HepG2 (cell line): ENCODE data around the gene ARPP21.

ENCODE experiments used
- EP300 ChIP-seq, 3 experiments: sonication (generic) in 1 of 3; formaldehyde crosslinking in 1 of 3; IDR thresholded peaks; 2 replicates each; pipeline versions ENCODE4 v1.5.1 to v1.6.1; 2011 to 2020; ENCODE audit warnings: low read depth in 2 of 3, low read length in 2 of 3, borderline replicate concordance in 1 of 3, improper control_type of control experiment in 1 of 3, mild to moderate bottlenecking in 1 of 3, missing genetic modification reagents in 1 of 3, moderate library complexity in 1 of 3
- ETV5 ChIP-seq: IDR thresholded peaks from 2 replicates; pipeline ENCODE4 v1.6.1; 2018; ENCODE audit warnings: missing biosample characterization, missing genetic modification reagents, inconsistent platforms, borderline replicate concordance
- EZH2 ChIP-seq: conservative IDR thresholded peaks from 2 replicates; pipeline ENCODE4 v1.6.1; 2012; ENCODE audit warnings: mild to moderate bottlenecking, low read depth, low read length, moderate library complexity
- KDM6A ChIP-seq: IDR thresholded peaks from 2 replicates; pipeline ENCODE4 v1.6.1; 2016; ENCODE audit warnings: low read depth
- MAZ ChIP-seq, 2 experiments: sonication (generic) in 1 of 2; formaldehyde crosslinking in 1 of 2; IDR thresholded peaks; 2 replicates each; pipeline versions ENCODE4 v1.5.0 to v1.6.1; 2012 to 2020; ENCODE audit warnings: low read depth in 2 of 2, mild to moderate bottlenecking in 2 of 2, borderline replicate concordance in 1 of 2, improper control_type of control experiment in 1 of 2, low read length in 1 of 2, missing genetic modification reagents in 1 of 2, moderate library complexity in 1 of 2
- MIXL1 ChIP-seq: IDR thresholded peaks from 2 replicates; pipeline ENCODE4 v1.6.1; 2016
- RFX1 ChIP-seq: fragments of 450-650 bp; IDR thresholded peaks from 2 replicates; pipeline ENCODE4 v1.6.1; 2017
- SALL2 ChIP-seq: sonication (generic); formaldehyde crosslinking; IDR thresholded peaks from 2 replicates; pipeline ENCODE4 v1.8.1; 2023; ENCODE audit warnings: mild to moderate bottlenecking, missing genetic modification reagents, inconsistent platforms
- TAF1 ChIP-seq: sonication (generic); formaldehyde crosslinking; IDR thresholded peaks from 2 replicates; pipeline ENCODE4 v1.4.0; 2020; ENCODE audit warnings: missing genetic modification reagents
- TCF7 ChIP-seq: sonication (generic); IDR thresholded peaks from 2 replicates; pipeline ENCODE4 v1.6.1; 2016; ENCODE audit warnings: antibody characterized with exemption, low read depth
- ZNF205 ChIP-seq: IDR thresholded peaks from 2 replicates; pipeline ENCODE4 v1.6.1; 2018; ENCODE audit warnings: missing biosample characterization, missing genetic modification reagents
- TF ChIP-seq, protein P1 (sequence below): sonication (generic); formaldehyde crosslinking; IDR thresholded peaks from 2 replicates; pipeline ENCODE4 v1.4.0; 2020; ENCODE audit warnings: missing genetic modification reagents, borderline replicate concordance
- TF ChIP-seq, protein P2 (sequence below): sonication (generic); formaldehyde crosslinking; IDR thresholded peaks from 2 replicates; pipeline ENCODE4 v1.5.0; 2020; ENCODE audit warnings: mild to moderate bottlenecking, missing genetic modification reagents, moderate library complexity

DNA sequence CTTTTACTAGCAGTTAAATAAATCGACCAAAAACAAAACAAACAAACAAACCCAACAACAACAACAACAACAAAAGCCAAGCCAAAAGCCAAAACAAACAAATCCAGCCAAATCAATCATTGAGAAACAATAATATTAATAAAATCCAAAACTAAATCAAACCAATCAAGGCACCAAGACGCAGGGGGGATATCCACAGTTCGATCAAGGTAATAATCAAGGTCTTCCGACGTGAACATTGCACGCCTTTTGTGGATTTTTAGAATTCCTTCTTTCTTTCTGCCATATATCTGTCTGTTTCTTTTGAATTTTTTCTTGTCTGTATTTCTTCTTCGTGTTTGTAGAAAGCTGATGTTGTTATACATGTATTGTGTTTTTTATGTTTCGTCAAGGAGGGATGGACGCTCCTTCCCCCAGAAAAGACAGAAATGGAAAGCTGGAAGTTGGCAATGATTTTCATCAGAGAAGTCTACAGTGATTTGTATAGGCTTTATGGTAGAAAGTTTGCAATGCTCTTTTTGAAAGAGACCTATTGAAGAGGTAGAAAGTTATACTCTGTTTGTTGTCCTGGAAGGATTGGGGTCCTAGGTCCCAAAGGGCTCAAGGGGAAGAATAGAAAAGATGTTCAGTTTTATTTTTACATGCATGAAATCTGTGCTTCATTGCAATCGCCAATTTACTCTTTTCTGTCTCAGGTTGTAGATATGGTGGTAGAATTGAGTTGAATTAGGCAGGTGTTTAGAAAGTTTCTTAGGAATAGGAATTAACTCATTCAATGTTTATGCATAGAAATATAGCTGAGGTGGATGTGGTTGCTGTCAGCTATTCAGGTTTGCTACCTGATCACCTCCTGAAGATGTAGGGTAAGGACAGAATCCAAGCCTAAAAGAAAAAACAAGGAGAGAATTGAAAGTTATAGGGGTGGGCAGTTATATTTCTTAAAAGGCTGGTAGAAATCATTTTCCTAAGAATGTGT lies 1.2 kb downstream of the ARPP21 start:
- TF ChIP-seq SALL2 (CRISPR knock-in tag) (no peak), TAF1 (no peak), ZNF205 (CRISPR knock-in tag) (no peak), TCF7 (no peak), ETV5 (no peak), MAZ (IDR thresholded peaks at IDR 0.05; ENCODE audit: borderline replicate concordance, low read depth, low read length) (no peak), MAZ (CRISPR knock-in tag; IDR thresholded peaks at IDR 0.05; ENCODE audit: low read depth) (no peak), EZH2 (no peak), KDM6A (CRISPR knock-in tag) (no peak), EP300 (IDR thresholded peaks at IDR 0.05; ENCODE audit: low read depth in 2 of 2, low read length in 2 of 2) (no peak), EP300 (CRISPR knock-in tag; IDR thresholded peaks at IDR 0.05; ENCODE audit: borderline replicate concordance) (no peak), MIXL1 (CRISPR knock-in tag) (no peak), RFX1 (no peak)
- TF ChIP-seq, protein P1, sequence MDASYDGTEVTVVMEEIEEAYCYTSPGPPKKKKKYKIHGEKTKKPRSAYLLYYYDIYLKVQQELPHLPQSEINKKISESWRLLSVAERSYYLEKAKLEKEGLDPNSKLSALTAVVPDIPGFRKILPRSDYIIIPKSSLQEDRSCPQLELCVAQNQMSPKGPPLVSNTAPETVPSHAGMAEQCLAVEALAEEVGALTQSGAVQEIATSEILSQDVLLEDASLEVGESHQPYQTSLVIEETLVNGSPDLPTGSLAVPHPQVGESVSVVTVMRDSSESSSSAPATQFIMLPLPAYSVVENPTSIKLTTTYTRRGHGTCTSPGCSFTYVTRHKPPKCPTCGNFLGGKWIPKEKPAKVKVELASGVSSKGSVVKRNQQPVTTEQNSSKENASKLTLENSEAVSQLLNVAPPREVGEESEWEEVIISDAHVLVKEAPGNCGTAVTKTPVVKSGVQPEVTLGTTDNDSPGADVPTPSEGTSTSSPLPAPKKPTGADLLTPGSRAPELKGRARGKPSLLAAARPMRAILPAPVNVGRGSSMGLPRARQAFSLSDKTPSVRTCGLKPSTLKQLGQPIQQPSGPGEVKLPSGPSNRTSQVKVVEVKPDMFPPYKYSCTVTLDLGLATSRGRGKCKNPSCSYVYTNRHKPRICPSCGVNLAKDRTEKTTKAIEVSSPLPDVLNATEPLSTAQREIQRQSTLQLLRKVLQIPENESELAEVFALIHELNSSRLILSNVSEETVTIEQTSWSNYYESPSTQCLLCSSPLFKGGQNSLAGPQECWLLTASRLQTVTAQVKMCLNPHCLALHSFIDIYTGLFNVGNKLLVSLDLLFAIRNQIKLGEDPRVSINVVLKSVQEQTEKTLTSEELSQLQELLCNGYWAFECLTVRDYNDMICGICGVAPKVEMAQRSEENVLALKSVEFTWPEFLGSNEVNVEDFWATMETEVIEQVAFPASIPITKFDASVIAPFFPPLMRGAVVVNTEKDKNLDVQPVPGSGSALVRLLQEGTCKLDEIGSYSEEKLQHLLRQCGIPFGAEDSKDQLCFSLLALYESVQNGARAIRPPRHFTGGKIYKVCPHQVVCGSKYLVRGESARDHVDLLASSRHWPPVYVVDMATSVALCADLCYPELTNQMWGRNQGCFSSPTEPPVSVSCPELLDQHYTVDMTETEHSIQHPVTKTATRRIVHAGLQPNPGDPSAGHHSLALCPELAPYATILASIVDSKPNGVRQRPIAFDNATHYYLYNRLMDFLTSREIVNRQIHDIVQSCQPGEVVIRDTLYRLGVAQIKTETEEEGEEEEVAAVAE (CRISPR knock-in tag), result no peak
- TF ChIP-seq, protein P2, sequence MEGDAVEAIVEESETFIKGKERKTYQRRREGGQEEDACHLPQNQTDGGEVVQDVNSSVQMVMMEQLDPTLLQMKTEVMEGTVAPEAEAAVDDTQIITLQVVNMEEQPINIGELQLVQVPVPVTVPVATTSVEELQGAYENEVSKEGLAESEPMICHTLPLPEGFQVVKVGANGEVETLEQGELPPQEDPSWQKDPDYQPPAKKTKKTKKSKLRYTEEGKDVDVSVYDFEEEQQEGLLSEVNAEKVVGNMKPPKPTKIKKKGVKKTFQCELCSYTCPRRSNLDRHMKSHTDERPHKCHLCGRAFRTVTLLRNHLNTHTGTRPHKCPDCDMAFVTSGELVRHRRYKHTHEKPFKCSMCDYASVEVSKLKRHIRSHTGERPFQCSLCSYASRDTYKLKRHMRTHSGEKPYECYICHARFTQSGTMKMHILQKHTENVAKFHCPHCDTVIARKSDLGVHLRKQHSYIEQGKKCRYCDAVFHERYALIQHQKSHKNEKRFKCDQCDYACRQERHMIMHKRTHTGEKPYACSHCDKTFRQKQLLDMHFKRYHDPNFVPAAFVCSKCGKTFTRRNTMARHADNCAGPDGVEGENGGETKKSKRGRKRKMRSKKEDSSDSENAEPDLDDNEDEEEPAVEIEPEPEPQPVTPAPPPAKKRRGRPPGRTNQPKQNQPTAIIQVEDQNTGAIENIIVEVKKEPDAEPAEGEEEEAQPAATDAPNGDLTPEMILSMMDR (CRISPR knock-in tag), result no peak
